Measurements from ENCODE around the gene MCOLN2.
A peak's percentile ranks its signal among the peaks of the same experiment; 100 is the strongest.
"Not testable (repeated sequence)": the region's sequence is repeated elsewhere in the genome, so short reads cannot be mapped to it uniquely, and the experiment has no call there.

Gene MCOLN2

GRCh38 chr1:84939761-84940160 lies 57.2 kb downstream of the MCOLN2 start:
- DNase-seq = no peak

GRCh38 chr1:84939151-84939550 lies 57.8 kb downstream of the MCOLN2 start:
- DNase-seq = no peak

GRCh38 chr1:84936116-84936810 lies 60.6 kb downstream of the MCOLN2 start:
- DNase-seq = peak in 1 of 2 experiments; percentile 50

- DNase-seq = no peak
Measured at GRCh38 chr1:84933011-84933611, 63.8 kb downstream of the MCOLN2 start.

DNA sequence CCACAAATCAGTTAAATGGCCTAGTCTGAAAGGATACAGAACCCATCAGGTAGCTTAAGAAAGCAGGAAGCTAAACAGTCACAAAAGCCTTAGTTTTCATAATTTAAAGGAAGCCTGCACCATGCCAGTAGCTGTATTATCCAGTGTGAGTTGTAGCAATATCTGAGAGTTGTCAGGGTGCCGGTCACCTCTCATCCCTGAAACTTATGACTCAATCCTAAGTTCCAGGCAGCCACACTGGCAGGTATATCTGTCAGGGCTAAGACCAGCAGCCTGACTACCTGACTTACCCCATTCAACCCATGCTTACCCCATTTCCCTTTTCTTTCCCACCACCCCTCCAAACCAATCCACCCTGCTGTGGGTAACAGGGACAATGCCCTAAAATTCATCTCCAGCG lies 66.1 kb downstream of the MCOLN2 start:
- DNase-seq = no peak

DNA sequence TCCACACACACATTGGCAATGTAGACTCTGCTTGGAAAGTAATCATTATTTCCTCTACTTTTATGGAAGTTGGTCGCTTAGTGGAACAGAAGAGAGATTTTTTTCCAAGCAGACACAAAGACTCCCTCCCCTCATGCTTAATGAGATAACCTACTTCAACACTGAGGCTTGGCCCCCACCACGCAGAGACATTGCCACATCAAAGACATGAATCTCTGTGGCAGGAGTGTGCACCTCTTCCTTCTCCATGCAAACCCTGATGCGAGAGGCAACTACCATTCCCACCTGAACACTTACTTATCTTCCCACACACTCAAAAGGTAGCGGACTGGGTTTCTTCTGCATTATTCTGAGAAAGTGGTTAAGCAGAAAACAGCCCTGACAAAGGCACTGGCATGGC lies 66.6 kb downstream of the MCOLN2 start:
- no peak for DNase-seq

GRCh38 chr1:84929581-84929980 lies 67.3 kb downstream of the MCOLN2 start:
- DNase-seq = no peak

DNA sequence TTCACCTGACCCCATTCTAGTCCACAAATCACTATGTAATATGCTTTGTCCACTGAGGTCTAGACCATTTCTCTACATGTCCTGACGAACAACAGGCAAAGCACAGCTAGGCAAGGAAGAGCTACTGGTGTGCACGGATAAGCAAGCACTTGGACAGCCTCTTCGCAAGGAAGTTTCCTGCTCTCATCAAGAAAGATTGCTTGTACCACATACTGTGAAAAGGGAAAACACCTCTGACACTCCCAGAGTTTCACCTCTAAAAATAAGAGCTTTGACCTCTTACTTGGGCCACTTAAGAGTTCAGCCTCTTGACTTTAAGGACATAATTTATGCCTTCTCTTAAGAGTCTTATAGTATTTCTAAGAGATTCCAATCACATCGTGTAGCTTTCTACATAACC lies 67.9 kb downstream of the MCOLN2 start:
- no peak for DNase-seq

DNA sequence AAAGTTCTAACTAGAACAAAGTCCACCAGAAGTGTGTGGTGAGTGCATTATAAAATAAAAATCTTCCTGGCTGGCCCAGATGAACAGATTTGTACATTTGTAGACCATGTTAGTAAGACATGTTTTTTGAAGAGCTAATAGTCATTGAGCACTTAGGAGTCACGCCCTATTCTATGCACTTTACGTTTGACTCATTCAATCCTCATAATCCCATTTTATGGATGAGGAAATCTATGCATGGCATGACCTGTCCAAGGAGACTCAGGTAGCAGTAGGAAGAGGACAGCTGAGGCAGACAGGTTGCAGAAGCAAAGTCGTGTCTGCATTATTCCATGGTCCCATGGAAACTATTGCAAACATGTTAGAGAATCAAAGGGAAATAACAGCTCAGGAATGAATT lies 73.6 kb downstream of the MCOLN2 start:
- no peak for DNase-seq

DNA sequence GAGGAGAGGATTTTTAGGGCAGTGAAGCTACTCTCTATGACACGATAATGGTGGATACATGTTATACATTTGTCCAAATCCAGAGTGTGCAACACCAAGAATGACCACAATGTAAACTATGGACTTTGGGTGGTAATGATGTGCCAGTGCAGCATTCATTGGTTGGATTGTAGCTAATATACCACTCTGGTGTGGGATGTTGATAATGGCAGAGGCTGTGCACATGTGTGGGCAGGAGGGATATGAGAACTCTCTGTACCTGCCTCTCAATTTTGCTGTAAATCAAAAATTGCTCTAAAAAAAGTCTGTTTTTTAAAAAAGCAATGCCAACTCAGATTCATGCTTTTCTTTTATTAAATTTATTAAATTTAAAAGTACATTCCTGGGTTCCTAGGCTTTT lies 76.8 kb downstream of the MCOLN2 start:
- DNase-seq = no peak

- no peak for DNase-seq
Measured at GRCh38 chr1:84919461-84919970, 77.4 kb downstream of the MCOLN2 start.

GRCh38 chr1:84918726-84919336 lies 78.1 kb downstream of the MCOLN2 start:
- DNase-seq = no peak

DNA sequence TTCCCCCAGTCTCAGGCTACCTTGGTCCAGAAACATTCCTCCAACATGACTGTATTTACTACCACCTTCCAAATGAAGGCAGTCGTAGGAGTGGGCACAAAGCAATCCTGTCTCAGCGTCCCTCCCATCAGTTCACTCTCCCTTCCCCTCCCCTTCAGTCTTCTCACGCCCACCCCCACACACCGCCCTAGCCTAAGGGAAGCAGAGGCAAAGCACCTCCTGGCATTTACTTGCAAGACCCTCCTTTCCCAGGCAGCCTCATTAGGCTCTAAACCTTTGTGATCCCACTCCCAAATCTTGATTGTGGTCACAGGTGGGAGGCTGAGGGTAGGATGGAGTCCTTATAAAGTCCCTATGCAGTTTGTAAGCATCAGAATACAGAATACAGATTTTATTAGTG lies 80.0 kb downstream of the MCOLN2 start:
- no peak for DNase-seq

DNA sequence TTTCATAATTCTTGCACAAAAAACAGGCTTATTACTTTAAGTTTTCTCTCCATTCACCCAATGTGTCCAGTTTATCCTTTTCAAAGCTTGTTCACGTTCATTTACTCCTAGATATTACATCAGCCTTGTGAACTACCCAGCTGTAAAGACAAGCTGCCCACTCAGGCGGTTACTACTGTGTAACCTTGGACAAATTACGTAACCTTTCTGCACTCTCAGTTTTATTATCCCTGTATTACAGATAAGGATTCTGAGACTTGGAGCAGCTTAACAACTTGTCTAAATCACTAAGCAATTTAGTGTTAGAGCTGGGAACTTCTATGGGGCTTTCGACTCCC lies 83.4 kb downstream of the MCOLN2 start:
- no peak for DNase-seq

DNA sequence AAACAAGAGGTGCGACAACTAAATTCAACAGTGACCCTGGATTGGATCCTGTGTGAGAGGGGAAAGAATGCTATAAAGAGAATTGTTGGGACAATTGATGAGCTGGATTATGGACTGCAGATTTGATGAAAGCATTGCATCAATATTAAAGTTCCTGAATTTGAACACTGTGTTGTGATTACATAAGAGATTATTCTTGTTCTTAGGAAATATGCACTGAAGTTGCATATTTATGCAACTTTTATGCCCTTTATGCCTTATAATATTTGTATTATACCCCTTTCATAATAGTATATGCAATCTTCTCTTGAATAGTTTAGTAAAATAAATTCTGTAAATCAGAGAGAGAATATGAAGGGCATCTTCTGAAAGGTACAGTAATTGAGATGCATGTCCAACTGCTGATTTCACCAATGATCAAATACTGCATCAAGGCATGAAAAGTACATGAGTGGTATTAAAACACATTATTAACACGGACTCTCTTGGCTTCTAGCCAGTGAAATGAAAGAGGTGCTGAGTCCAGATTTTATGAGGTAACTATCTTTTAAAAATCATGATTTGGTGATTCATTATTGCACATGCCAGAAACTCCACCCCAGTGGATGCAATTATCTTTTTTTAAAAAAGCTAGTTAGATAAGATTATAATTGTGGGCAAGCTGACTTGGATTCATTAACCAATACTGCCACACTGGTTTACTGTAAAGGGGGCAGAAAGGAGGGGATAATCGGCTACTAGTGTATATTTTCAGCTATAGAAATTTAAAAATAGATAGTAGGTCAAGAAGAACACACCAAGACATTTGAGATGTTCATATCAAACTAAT lies 84.0 kb downstream of the MCOLN2 start:
- no peak for DNase-seq

- not testable (repeated sequence) for DNase-seq
Measured at GRCh38 chr1:84908746-84909464, 88.0 kb downstream of the MCOLN2 start.

DNA sequence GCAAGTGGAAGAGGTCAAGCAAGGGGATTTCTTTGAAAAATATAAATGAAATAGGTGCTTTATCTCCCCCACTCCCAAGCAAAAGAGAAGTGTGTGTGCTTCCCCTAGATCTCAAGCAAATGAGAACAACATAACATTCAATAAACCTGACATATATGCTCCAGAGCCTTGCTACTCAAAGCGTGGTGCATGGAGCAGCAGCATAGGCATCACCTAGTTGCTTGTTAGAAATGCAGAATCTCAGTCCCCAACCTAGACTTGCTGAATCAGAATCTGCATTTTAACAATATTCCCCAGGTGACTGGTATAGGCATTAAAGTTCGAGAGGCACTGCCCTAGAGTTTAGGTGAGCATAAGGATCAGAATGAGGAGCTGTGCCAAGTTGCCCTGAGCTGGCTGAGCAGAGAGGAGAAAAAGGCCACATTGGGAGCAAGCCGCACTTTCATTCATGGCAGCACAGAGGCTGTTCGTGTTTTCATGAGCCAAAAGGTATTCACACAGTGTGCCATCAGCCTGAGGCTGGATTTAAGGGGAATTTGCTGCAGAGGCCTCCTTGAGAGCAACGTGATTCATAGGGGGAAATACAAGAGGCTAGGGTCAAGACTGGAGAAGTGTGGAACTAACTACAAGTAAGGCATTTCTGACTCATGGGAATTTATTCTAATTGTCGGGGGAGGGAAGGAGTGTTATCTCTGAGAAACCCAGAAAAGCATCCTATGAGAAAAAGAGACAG lies 89.7 kb downstream of the MCOLN2 start:
- DNase-seq = no peak

- DNase-seq = not testable (repeated sequence)
Measured at GRCh38 chr1:84902727-84903126, 94.2 kb downstream of the MCOLN2 start.

GRCh38 chr1:84899969-84900368 lies 96.9 kb downstream of the MCOLN2 start:
- no peak for DNase-seq

- no peak for DNase-seq
Measured at GRCh38 chr1:84896279-84896678, 100.6 kb downstream of the MCOLN2 start.

GRCh38 chr1:84892705-84893618 lies 104.0 kb downstream of the MCOLN2 start, which contains the start of gene LPAR3:
Gene LPAR3, minus strand, starts transcription at chr1:84893206. Its CDS starts 27,086 bp downstream, at chr1:84866120.
- no peak for DNase-seq
